C4-2B (cell line): ENCODE measurements around the gene PSD4.

Experiments used
- H3K27ac ChIP-seq: fragments of 450-650 bp; 2 replicates; pipeline ENCODE4 v1.5.1; 2017
- CTCF ChIP-seq: fragments of 450-650 bp; conservative IDR thresholded peaks from 2 replicates; pipeline ENCODE4 v1.5.1; 2017; ENCODE audit warnings: mild to moderate bottlenecking
- ZFX ChIP-seq: fragments of 450-650 bp; IDR thresholded peaks from 2 replicates; pipeline ENCODE4 v1.6.1; 2017

PSD4 gene

GRCh38 chr2:113183703-113184102, 9.9 kb downstream of the PSD4 start:
- no peak for TF ChIP-seq ZFX
- TF ChIP-seq CTCF: no peak
- no peak overlapping the region for H3K27ac ChIP-seq

GRCh38 chr2:113184531-113185230, 10.9 kb downstream of the PSD4 start:
- no peak overlapping the region for H3K27ac ChIP-seq
- TF ChIP-seq ZFX: no peak
- no peak for TF ChIP-seq CTCF

- TF ChIP-seq CTCF: no peak
Observed at GRCh38 chr2:113185664-113186432, 12.1 kb downstream of the PSD4 start.

GRCh38 chr2:113186433-113186796, 12.6 kb downstream of the PSD4 start:
- no peak overlapping the region for H3K27ac ChIP-seq
- no peak for TF ChIP-seq CTCF
- no peak for TF ChIP-seq ZFX

More at GRCh38 chr2:113185664-113186432, 12.1 kb downstream of the PSD4 start:
- H3K27ac ChIP-seq: no peak overlapping the region

- TF ChIP-seq ZFX: no peak
- TF ChIP-seq CTCF: no peak
- H3K27ac ChIP-seq: no peak overlapping the region
Observed at GRCh38 chr2:113187771-113188170, 14.0 kb downstream of the PSD4 start.

GRCh38 chr2:113190871-113191270, 17.1 kb downstream of the PSD4 start:
- TF ChIP-seq ZFX: no peak
- no peak for TF ChIP-seq CTCF
- no peak overlapping the region for H3K27ac ChIP-seq

GRCh38 chr2:113192459-113193100, 18.8 kb downstream of the PSD4 start:
- no peak overlapping the region for H3K27ac ChIP-seq
- TF ChIP-seq CTCF (no peak), ZFX (no peak)
